Coronary artery (tissue), 2 donors: ENCODE measurements around the gene IRF2BP2.

Experiments used
- DNase-seq: peaks from one replicate; pipeline ENCODE4 v3.0.0-alpha.2; 2017; ENCODE audit warnings: low spot score
- H3K27ac ChIP-seq, 2 donors: fragments of 200-600 bp; sonication (generic); one replicate each; pipeline ENCODE4 v1.5.1; 2016 to 2019
- H3K4me3 ChIP-seq: fragments of 200-600 bp; sonication (generic); 2 replicates; pipeline ENCODE4 v1.5.1; 2016; ENCODE audit warnings: mild to moderate bottlenecking, moderate library complexity
- CTCF ChIP-seq: fragments of 200-600 bp; sonication (generic); IDR thresholded peaks from one replicate; pipeline ENCODE4 v1.5.1; 2019; ENCODE audit warnings: antibody characterized with exemption

The IRF2BP2 gene

GRCh38 chr1:234654002-234654733 is 44.2 kb upstream of the IRF2BP2 start:
- Histone ChIP-seq H3K4me3 (no peak overlapping the region), H3K27ac (no peak overlapping the region)
- DNase-seq = no peak
- no peak for TF ChIP-seq CTCF

- no peak for DNase-seq
- no peak overlapping the region for H3K4me3 ChIP-seq
- TF ChIP-seq CTCF = no peak
- H3K27ac ChIP-seq = no peak overlapping the region
Observed at GRCh38 chr1:234649432-234650081, 39.6 kb upstream of the IRF2BP2 start.

GRCh38 chr1:234647758-234648157 is 37.8 kb upstream of the IRF2BP2 start:
- Histone ChIP-seq H3K27ac (no peak overlapping the region), H3K4me3 (no peak overlapping the region)
- no peak for TF ChIP-seq CTCF
- DNase-seq = no peak

GRCh38 chr1:234647245-234647644 is 37.3 kb upstream of the IRF2BP2 start:
- TF ChIP-seq CTCF = no peak
- no peak for DNase-seq
- Histone ChIP-seq H3K4me3 (no peak overlapping the region), H3K27ac (no peak overlapping the region)

GRCh38 chr1:234645964-234646363 is 36.0 kb upstream of the IRF2BP2 start:
- no peak overlapping the region for H3K4me3 ChIP-seq
- no peak overlapping the region for H3K27ac ChIP-seq

GRCh38 chr1:234645474-234645953 is 35.5 kb upstream of the IRF2BP2 start:
- no peak overlapping the region for H3K4me3 ChIP-seq
- no peak for TF ChIP-seq CTCF
- H3K27ac ChIP-seq = peak overlapping the region in 1 of 2 donors; percentile 5
- DNase-seq = no peak

More at GRCh38 chr1:234645964-234646363, 36.0 kb upstream of the IRF2BP2 start:
- TF ChIP-seq CTCF = no peak
- no peak for DNase-seq

- H3K27ac ChIP-seq = peak overlapping the region in 1 of 2 donors; percentile 5
- no peak for TF ChIP-seq CTCF
Observed at GRCh38 chr1:234644928-234645327, 35.0 kb upstream of the IRF2BP2 start.

More at GRCh38 chr1:234644928-234645327, 35.0 kb upstream of the IRF2BP2 start:
- no peak for DNase-seq
- no peak overlapping the region for H3K4me3 ChIP-seq
